Kidney tubule cell (primary cell): Measurements from ENCODE around the gene E2F6.

ENCODE experiments used
- DNase-seq: peaks from one replicate; pipeline ENCODE4 v3.0.0-alpha.2; 2018; ENCODE audit warnings: low spot score

Gene E2F6

GRCh38 chr2:11465485-11466306, at the start of gene E2F6:
E2F6 (minus strand) TSS chr2:11466161; CDS start chr2:11465879, 282 bp downstream.
- peak; percentile 95 for DNase-seq

GRCh38 chr2:11515490-11515981, 49.6 kb upstream of the E2F6 start:
- DNase-seq: no peak

- DNase-seq: no peak
Observed at GRCh38 chr2:11514904-11515303, 48.9 kb upstream of the E2F6 start.

GRCh38 chr2:11514081-11514730, 48.2 kb upstream of the E2F6 start:
- DNase-seq: no peak

GRCh38 chr2:11513319-11513718, 47.4 kb upstream of the E2F6 start:
- DNase-seq: no peak

- no peak for DNase-seq
Observed at GRCh38 chr2:11512431-11512830, 46.5 kb upstream of the E2F6 start.

GRCh38 chr2:11509657-11510360, 43.8 kb upstream of the E2F6 start:
- DNase-seq: no peak

- no peak for DNase-seq
Observed at GRCh38 chr2:11508279-11508678, 42.3 kb upstream of the E2F6 start.

- no peak for DNase-seq
Observed at GRCh38 chr2:11507517-11507916, 41.6 kb upstream of the E2F6 start.

- DNase-seq: peak; percentile 26
Observed at GRCh38 chr2:11506611-11506969, 40.6 kb upstream of the E2F6 start.

- peak; percentile 90 for DNase-seq
Observed at GRCh38 chr2:11505652-11506610, 40.0 kb upstream of the E2F6 start.

GRCh38 chr2:11503354-11503927, 37.5 kb upstream of the E2F6 start:
- DNase-seq: no peak

GRCh38 chr2:11502740-11503292, 36.9 kb upstream of the E2F6 start:
- DNase-seq: peak; percentile 48

- DNase-seq: no peak
Observed at GRCh38 chr2:11500702-11501303, 34.8 kb upstream of the E2F6 start.

GRCh38 chr2:11499081-11499743, 33.3 kb upstream of the E2F6 start:
- DNase-seq: no peak

- peak; percentile 45 for DNase-seq
Observed at GRCh38 chr2:11498543-11499034, 32.6 kb upstream of the E2F6 start.

GRCh38 chr2:11495844-11496681, 30.1 kb upstream of the E2F6 start:
- no peak for DNase-seq

- no peak for DNase-seq
Observed at GRCh38 chr2:11494310-11494709, 28.3 kb upstream of the E2F6 start.

GRCh38 chr2:11493282-11493681, 27.3 kb upstream of the E2F6 start:
- no peak for DNase-seq
